A204.1 (cell line): ENCODE data around the gene DEGS1.
"Not testable (repeated sequence)": the region's sequence is repeated elsewhere in the genome, so short reads cannot be mapped to it uniquely, and the experiment has no call there.

Experiments used
- FAIRE-seq: peaks from 2 replicates; lab custom pipeline; 2012; peaks lifted over from hg19 to GRCh38; lab: Jason Lieb, UNC

The DEGS1 gene

DNA sequence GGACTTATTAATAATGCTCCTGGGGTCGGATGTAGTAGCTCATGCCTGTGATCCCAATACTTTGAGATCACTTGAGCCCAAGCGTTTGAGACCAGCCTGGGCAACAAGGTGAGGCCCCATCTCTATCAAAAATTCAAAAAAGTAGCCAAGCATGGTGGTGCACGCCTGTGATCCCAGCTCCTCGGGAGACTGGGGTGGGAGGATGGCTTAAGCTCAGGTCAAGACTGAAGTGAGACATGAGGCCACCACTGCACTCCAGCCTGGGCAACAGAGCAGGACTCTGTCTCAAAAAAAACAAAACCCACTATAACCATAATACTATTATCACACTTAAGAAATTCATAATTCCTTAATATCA, 1.6 kb upstream of the DEGS1 start:
- no peak for FAIRE-seq

DNA sequence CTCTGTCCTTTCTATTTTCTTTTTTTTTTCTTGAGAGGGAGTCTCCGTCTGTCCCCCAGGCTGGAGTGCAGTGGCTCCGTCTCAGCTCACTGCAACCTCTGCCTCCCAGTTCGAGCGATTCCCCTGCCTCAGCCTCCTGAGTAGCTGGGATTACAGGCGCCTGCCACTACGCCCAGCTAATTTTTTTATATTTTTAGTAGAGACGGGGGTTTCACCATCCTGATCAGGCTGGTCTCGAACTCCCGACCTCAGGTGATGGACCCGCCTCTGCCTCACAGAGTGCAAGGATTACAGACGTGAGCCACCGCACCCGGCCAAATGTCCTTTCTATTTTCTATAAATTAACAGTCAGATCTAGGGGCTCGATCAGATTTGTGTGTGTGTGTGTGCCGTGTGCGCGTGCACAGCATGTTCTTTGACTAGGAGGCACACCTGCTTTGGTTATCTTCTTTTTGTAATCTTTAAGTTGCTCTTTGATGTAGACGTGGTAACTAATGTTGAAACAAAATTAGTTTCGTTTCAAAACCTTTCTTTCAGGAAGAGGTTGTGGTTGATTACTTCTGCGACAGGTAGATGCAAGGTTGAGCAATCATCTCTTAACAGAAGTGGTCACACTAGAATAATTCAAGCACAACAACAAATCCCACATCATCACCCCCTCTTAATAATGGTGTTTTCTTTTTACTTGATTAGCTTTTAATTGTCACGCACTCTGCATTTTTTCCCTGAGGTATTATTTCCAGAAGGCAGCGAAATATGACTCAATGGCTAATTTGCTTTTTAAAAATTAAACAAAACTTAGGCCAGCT, 779 bp upstream of the DEGS1 start:
- no peak for FAIRE-seq

GRCh38 chr1:224183591-224184312, 712 bp downstream of the DEGS1 start:
- no peak for FAIRE-seq

GRCh38 chr1:224185208-224185607, 2.2 kb downstream of the DEGS1 start:
- no peak for FAIRE-seq

GRCh38 chr1:224188286-224188685, 5.2 kb downstream of the DEGS1 start:
- FAIRE-seq = no peak

- no peak for FAIRE-seq
These were observed 6.5 kb downstream of the DEGS1 start for GRCh38 chr1:224189561-224189960.

DNA sequence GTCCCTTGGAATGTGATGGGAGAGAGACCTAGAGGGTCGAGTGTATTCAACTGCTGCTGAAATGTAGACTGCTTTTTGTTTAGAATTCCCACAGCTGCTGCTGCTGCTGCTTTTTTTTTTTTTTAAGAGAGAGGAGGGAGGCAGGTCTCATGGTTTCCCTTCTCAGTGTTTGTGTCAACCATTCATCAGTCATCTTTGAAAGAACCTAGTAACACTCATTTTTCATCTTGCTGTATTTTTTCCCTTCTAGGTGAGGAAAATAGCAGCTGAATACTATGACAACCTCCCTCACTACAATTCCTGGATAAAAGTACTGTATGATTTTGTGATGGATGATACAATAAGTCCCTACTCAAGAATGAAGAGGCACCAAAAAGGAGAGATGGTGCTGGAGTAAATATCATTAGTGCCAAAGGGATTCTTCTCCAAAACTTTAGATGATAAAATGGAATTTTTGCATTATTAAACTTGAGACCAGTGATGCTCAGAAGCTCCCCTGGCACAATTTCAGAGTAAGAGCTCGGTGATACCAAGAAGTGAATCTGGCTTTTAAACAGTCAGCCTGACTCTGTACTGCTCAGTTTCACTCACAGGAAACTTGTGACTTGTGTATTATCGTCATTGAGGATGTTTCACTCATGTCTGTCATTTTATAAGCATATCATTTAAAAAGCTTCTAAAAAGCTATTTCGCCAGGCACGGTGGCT, 9.2 kb downstream of the DEGS1 start:
- FAIRE-seq = no peak

DNA sequence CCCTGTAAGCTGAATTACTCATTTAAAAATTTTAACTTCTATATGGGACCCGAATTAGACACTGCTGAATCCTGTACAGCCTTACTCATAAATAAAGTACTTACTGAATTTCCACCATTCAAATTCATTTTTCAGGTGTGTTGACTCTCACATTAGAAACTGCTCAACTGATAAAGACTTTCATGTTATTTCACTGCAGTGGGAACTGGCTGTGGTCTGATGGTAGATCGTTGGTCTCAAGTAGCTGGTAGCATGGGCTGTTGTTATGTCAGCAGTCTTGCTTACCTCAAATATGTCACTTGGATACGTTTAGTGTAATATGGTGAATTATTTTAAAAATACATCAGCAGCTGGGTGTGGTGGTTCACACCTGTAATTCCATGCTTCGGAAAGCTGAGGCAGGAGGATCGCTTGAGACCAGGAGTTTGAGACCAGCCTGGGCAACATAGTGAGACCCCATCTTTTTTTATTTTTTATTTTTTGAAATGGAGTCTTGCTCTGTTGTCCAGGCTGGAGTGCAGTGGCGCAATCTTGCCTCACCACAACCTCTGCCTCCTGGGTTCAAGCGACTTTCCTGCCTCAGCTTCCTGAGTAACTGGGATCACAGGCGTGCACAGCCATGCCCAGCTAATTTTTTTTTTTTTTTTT, 10.4 kb downstream of the DEGS1 start:
- no peak for FAIRE-seq

DNA sequence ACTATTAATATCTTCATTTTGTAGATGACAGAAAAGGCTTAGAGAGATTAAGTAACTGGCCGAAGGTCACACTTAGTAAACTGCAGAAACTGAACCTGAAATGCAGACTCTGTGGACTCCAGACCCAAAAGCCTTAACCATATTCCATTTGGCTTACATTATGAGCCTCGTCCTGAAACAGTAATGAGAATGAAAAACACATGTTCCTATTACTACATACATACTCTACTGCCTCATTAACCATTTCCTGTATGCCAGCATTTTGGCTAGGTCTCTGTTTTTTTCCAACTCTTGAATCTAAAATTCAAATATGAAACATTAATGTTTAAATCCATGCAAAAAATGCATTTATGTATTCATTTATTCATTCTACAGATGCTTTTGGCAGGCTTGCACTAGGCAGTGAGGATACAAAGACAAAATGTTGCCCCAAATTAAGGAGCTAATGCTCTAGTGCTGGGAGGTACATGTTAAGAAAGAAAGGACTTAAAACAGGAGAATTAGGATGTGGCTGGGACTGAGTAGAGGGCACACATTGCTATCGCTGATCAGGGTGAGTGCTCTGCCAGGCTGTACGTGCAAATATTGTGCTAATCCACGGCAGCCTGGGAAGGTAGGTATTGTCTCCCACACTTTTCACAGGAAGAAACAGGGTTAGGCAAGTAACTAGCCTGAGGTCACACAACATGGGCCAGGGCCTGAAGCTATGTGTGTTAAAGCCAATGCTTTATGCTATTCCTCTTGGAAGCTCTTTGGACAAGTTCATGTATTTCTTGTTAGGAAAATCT, 14.0 kb downstream of the DEGS1 start:
- no peak for FAIRE-seq

DNA sequence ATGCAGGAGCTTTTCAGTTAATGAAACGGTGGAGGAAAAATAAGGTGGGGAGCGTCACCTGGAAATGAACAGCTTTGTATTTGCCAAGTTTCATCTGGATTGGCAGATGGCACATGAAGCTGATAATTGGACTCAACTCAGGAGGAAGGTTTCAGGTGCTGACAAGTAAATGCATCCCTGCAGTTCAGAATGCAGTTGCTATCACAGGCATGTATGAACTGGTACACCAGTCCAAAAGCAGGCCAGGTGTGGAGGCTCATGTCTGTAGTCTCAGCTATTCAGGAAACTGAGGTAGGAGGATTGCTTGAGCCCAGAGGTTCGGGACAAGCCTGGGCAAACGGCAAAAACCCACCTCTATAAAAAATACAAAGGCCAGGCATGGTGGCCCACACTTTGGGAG, 15.5 kb downstream of the DEGS1 start:
- no peak for FAIRE-seq

GRCh38 chr1:224199679-224200078, 16.6 kb downstream of the DEGS1 start:
- no peak for FAIRE-seq

- FAIRE-seq = no peak
These were observed 18.3 kb downstream of the DEGS1 start for GRCh38 chr1:224201383-224201782.

- no peak for FAIRE-seq
These were observed 18.8 kb downstream of the DEGS1 start for GRCh38 chr1:224201853-224202252.

GRCh38 chr1:224203243-224204016, 20.4 kb downstream of the DEGS1 start:
- no peak for FAIRE-seq

GRCh38 chr1:224205438-224205840, 22.4 kb downstream of the DEGS1 start:
- no peak for FAIRE-seq

DNA sequence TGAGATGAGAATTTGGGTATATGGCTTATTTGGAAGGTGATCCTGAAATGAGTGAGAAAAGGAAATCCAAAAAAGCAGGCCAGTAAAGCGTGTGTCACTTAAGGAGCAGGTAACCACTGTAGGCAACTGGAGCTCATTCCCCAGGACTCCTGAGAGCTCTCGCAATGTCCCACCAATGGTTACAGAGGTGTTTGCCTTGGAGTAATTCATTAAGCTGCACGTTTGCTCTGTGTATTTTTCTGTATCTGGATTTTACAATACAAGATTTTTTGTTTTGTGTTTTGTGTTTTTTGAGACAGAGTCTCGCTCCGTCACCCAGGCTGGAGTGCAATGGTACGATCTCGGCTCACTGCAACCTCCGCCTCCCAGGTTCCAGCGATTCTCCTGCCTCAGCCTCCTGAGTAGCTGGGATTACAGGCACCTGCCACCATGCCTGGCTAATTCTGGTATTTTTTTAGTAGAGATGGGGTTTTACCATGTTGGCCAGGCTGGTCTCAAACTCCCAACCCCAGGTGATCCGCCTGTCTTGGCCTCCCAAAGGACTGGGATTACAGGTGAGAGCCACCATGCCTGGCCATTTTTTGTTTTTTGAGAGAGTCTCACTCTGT, 23.0 kb downstream of the DEGS1 start:
- FAIRE-seq = not testable (repeated sequence)

- no peak for FAIRE-seq
These were observed 28.3 kb downstream of the DEGS1 start for GRCh38 chr1:224211206-224211962.

DNA sequence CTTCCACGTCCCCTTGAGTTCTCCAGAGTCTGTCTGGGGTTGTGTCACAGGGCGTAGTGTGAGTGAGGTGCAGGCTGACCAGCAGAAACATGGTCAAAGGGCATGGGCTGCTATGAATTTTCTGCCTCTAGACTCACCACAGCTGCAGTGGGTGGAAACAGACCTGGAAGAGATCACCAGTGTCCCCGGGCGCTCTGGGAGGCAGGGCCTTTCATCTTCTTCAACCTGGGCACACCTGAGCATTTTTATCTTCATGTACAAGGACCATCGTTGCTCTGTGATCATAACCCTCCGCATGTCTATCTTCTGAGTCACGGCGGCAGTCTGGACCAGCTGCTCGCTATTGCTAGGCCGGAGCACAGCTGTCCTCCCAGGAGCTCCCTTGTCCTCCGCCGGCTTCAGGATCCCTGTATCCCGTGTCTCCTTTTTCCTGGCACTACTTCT, 29.6 kb downstream of the DEGS1 start:
- FAIRE-seq = no peak

DNA sequence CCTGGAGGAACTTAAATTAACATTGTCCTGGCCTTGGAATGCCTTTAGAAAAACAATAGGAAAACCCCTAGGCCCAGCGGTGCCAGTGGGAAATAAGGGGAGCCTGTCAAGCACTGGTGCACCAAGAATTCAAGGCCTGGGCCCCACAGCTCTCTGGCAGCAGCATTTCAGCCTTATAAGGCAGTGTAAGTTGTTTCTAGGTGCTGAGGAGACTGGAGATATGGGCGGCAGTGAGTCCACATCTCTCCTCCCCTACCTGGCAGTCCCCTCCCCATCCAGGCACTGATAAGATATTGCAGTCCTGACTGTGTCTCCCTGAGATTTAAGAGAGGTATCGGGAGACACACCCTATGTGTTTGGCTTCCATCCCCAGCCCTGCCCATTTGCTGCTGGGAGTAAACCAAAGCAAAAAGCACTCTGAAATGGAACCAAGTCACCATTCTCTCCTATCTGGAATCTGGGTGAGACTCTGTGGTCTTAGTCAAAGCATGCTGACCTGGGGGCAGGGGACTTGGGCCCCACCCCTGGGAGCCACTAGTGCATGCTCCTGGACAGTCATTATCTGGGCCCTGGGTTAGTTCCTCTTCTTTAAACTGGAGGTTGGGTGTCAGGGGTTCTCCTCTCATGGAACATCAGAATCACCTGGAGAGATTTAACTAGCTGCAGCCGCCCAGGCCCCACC, 30.5 kb downstream of the DEGS1 start:
- no peak for FAIRE-seq
